ENCODE measurements around the gene SPAG6. TPM values are rescaled to one million over a fixed set of nuclear protein-coding genes. Genes with fewer than 3 reads are reported as not detected.

Gene SPAG6
- total and polyA plus RNA-seq, 9 of the 15 experiments (the other 6 are each of a cell fraction or from before 2014, with no cell fraction given), result 3.5 to 23.1 (median 11.8) TPM

- Histone ChIP-seq H3K79me2 (ENCODE audit: control insufficient read depth, insufficient read depth, low read length) (no peaks in the 10 kb centered on the region), H3K4me1 (replicated peaks in 1 of 2; ENCODE audit: control insufficient read depth in 2 of 2, insufficient read depth in 2 of 2, low read length in 2 of 2) (peaks cover 4 to 25% of the 10 kb centered on the region in 2 experiments), H3K9me3 (replicated peaks; ENCODE audit: control insufficient read depth, insufficient read depth, low read depth, low read length) (no peaks in the 10 kb centered on the region), H2AFZ (ENCODE audit: low read depth, low read length) (no peak overlapping the region), H3K4me3 (no peak overlapping the region), H3K36me3 (ENCODE audit: control insufficient read depth, insufficient read depth, low read length) (no peaks in the 10 kb centered on the region), H3K9me1 (ENCODE audit: control insufficient read depth, insufficient read depth, low read length) (no peaks in the 10 kb centered on the region), H4K20me1 (replicated peaks; ENCODE audit: control insufficient read depth, insufficient read depth, low read length) (no peaks in the 10 kb centered on the region), H3K27me3 (ENCODE audit: control insufficient read depth in 2 of 2, insufficient read depth in 2 of 2, low read length in 2 of 2) (no peaks in the 10 kb centered on the region), H3K4me2 (ENCODE audit: insufficient read depth, low read length) (no peak overlapping the region), H3K27ac (ENCODE audit: extremely low read depth, low read depth, low read length) (no peak overlapping the region), H3K9ac (ENCODE audit: insufficient read depth in 1 of 2, low read depth in 2 of 2, low read length in 2 of 2) (0 out of 4 replicates have a peak overlapping the region, but pooled peaks of 1 of the 2 experiments have one; percentile 11)
- 85% methylated on average over 6 of the region's 6 CpGs for WGBS (ENCODE audit: insufficient coverage, low coverage, missing lambda C conversion rate)
- DNase-seq (ENCODE audit: extremely low read depth in 1 of 4, low spot score in 3 of 4) (no peak), FAIRE-seq (no peak), ATAC-seq (peak; percentile 31; the same call in 2 of the 3 replicates)
- BruUV-seq (replicated peaks), result no TSS peak
- POLR2A ChIA-PET, result interaction anchor here (1.3 kb wide), 1 partner anchor 21 kb away, joined by 4 read pairs; no protein-coding TSS in a partner anchor
- CTCF ChIA-PET (ENCODE audit: low intra/inter-chr PET ratio), result no interaction called here
- intact Hi-C loops (cut with micrococcal nuclease), result no loop called here
- in situ Hi-C loops (cut with MboI), result no loop called here
- TF ChIP-seq ZNF354B (CRISPR knock-in tag; IDR thresholded peaks at IDR 0.05) (no peak), ZNF274 (IDR thresholded peaks at IDR 0.05; ENCODE audit: borderline replicate concordance, low read depth, low read length) (no peak), ZNF717 (CRISPR knock-in tag; IDR thresholded peaks at IDR 0.05) (no peak), ZNF75A (CRISPR knock-in tag; IDR thresholded peaks at IDR 0.05) (no peak), IRF9 (tag; IDR thresholded peaks at IDR 0.05) (no peak), ARID2 (IDR thresholded peaks at IDR 0.05) (no peak)
- TF ChIP-seq, protein P1, sequence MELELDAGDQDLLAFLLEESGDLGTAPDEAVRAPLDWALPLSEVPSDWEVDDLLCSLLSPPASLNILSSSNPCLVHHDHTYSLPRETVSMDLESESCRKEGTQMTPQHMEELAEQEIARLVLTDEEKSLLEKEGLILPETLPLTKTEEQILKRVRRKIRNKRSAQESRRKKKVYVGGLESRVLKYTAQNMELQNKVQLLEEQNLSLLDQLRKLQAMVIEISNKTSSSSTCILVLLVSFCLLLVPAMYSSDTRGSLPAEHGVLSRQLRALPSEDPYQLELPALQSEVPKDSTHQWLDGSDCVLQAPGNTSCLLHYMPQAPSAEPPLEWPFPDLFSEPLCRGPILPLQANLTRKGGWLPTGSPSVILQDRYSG (tag; conservative IDR thresholded peaks at IDR 0.05; ENCODE audit: low read depth), result no peak
- TF ChIP-seq, protein P2, sequence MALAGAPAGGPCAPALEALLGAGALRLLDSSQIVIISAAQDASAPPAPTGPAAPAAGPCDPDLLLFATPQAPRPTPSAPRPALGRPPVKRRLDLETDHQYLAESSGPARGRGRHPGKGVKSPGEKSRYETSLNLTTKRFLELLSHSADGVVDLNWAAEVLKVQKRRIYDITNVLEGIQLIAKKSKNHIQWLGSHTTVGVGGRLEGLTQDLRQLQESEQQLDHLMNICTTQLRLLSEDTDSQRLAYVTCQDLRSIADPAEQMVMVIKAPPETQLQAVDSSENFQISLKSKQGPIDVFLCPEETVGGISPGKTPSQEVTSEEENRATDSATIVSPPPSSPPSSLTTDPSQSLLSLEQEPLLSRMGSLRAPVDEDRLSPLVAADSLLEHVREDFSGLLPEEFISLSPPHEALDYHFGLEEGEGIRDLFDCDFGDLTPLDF (CRISPR knock-in tag; IDR thresholded peaks at IDR 0.05), result no peak
Measured at GRCh38 chr10:22372298-22372697, 27.0 kb downstream of the SPAG6 start.
